KOPT-K1 (cell line): Measurements from ENCODE around the gene SPARC.

Experiments
- H3K27ac ChIP-seq: fragments of 200-600 bp; sonication (generic); 2 replicates; pipeline ENCODE4 v1.5.1; 2016; ENCODE audit warnings: antibody characterized with exemption, mild to moderate bottlenecking, low read depth, low read length; ENCODE audit not compliant: poor library complexity, severe bottlenecking
- H3K36me3 ChIP-seq: fragments of 200-600 bp; sonication (generic); 2 replicates; pipeline ENCODE4 v1.5.1; 2017; ENCODE audit warnings: antibody characterized with exemption, mild to moderate bottlenecking, low read length, moderate library complexity; ENCODE audit not compliant: insufficient read depth
- H3K9me3 ChIP-seq: fragments of 200-600 bp; sonication (generic); 2 replicates; pipeline ENCODE4 v1.5.1; 2017; ENCODE audit warnings: antibody characterized with exemption, low read length, mild to moderate bottlenecking; ENCODE audit not compliant: insufficient read depth, poor library complexity, severe bottlenecking

The SPARC gene

GRCh38 chr5:151676719-151677118, 10.0 kb downstream of the SPARC start:
- Histone ChIP-seq H3K27ac (no peak overlapping the region), H3K36me3 (no peaks in the 10 kb centered on the region)

GRCh38 chr5:151676314-151676712, 10.4 kb downstream of the SPARC start:
- Histone ChIP-seq H3K9me3 (no peaks in the 10 kb centered on the region), H3K27ac (no peak overlapping the region), H3K36me3 (no peaks in the 10 kb centered on the region)

More at GRCh38 chr5:151676719-151677118, 10.0 kb downstream of the SPARC start:
- no peaks in the 10 kb centered on the region for H3K9me3 ChIP-seq

- no peaks in the 10 kb centered on the region for H3K9me3 ChIP-seq
- no peaks in the 10 kb centered on the region for H3K36me3 ChIP-seq
- H3K27ac ChIP-seq = no peak overlapping the region
Observed at GRCh38 chr5:151675611-151676313, 11.0 kb downstream of the SPARC start.

- H3K36me3 ChIP-seq = no peaks in the 10 kb centered on the region
- no peaks in the 10 kb centered on the region for H3K9me3 ChIP-seq
- H3K27ac ChIP-seq = no peak overlapping the region
Observed at GRCh38 chr5:151674626-151675610, 11.8 kb downstream of the SPARC start.

- H3K36me3 ChIP-seq = no peaks in the 10 kb centered on the region
- no peak overlapping the region for H3K27ac ChIP-seq
- no peaks in the 10 kb centered on the region for H3K9me3 ChIP-seq
Observed at GRCh38 chr5:151673421-151673820, 13.3 kb downstream of the SPARC start.

GRCh38 chr5:151672516-151672915, 14.2 kb downstream of the SPARC start:
- Histone ChIP-seq H3K9me3 (no peaks in the 10 kb centered on the region), H3K36me3 (no peaks in the 10 kb centered on the region), H3K27ac (no peak overlapping the region)

GRCh38 chr5:151671950-151672349, 14.8 kb downstream of the SPARC start:
- H3K36me3 ChIP-seq = no peaks in the 10 kb centered on the region
- no peaks in the 10 kb centered on the region for H3K9me3 ChIP-seq
- H3K27ac ChIP-seq = no peak overlapping the region

GRCh38 chr5:151670953-151671636, 15.6 kb downstream of the SPARC start:
- no peaks in the 10 kb centered on the region for H3K36me3 ChIP-seq
- H3K9me3 ChIP-seq = no peaks in the 10 kb centered on the region
- H3K27ac ChIP-seq = no peak overlapping the region

- no peak overlapping the region for H3K27ac ChIP-seq
- H3K36me3 ChIP-seq = no peaks in the 10 kb centered on the region
- no peaks in the 10 kb centered on the region for H3K9me3 ChIP-seq
Observed at GRCh38 chr5:151670083-151670686, 16.5 kb downstream of the SPARC start.

- H3K36me3 ChIP-seq = no peaks in the 10 kb centered on the region
- no peak overlapping the region for H3K27ac ChIP-seq
Observed at GRCh38 chr5:151667083-151667482, 19.6 kb downstream of the SPARC start.

GRCh38 chr5:151665613-151666012, 21.1 kb downstream of the SPARC start:
- Histone ChIP-seq H3K27ac (no peak overlapping the region), H3K9me3 (no peaks in the 10 kb centered on the region), H3K36me3 (no peaks in the 10 kb centered on the region)

More at GRCh38 chr5:151667083-151667482, 19.6 kb downstream of the SPARC start:
- H3K9me3 ChIP-seq = no peaks in the 10 kb centered on the region

- Histone ChIP-seq H3K27ac (no peak overlapping the region), H3K36me3 (no peaks in the 10 kb centered on the region), H3K9me3 (no peaks in the 10 kb centered on the region)
Observed at GRCh38 chr5:151664694-151665585, 21.8 kb downstream of the SPARC start.

- Histone ChIP-seq H3K27ac (no peak overlapping the region), H3K36me3 (no peaks in the 10 kb centered on the region), H3K9me3 (no peaks in the 10 kb centered on the region)
Observed at GRCh38 chr5:151663617-151664293, 23.0 kb downstream of the SPARC start.
